CD4-positive, alpha-beta T cell treated with Interleukin-6 for 4 hours (primary cell): ENCODE results near the gene DAGLB.
"Not testable (repeated sequence)": the region's sequence is repeated elsewhere in the genome, so short reads cannot be mapped to it uniquely, and the experiment has no call there.

ENCODE experiments used
- DNase-seq: peaks from one replicate; pipeline ENCODE4 v3.0.0-alpha.2; 2020; ENCODE audit warnings: mixed read lengths

DAGLB gene

GRCh38 chr7:6423942-6424701, 23.6 kb downstream of the DAGLB start:
- no peak for DNase-seq

- peak; percentile 53 for DNase-seq
Observed at GRCh38 chr7:6422926-6423632, 24.7 kb downstream of the DAGLB start.

- DNase-seq: no peak
Observed at GRCh38 chr7:6422095-6422494, 25.7 kb downstream of the DAGLB start.

GRCh38 chr7:6420680-6421079, 27.1 kb downstream of the DAGLB start:
- no peak for DNase-seq

- no peak for DNase-seq
Observed at GRCh38 chr7:6419310-6419773, 28.4 kb downstream of the DAGLB start.

GRCh38 chr7:6417408-6417807, 30.3 kb downstream of the DAGLB start:
- DNase-seq: no peak

- no peak for DNase-seq
Observed at GRCh38 chr7:6416516-6417145, 31.1 kb downstream of the DAGLB start.

- no peak for DNase-seq
Observed at GRCh38 chr7:6413637-6414036, 34.1 kb downstream of the DAGLB start.

- DNase-seq: no peak
Observed at GRCh38 chr7:6409944-6410693, 37.6 kb downstream of the DAGLB start.

- DNase-seq: no peak
Observed at GRCh38 chr7:6409091-6409490, 38.7 kb downstream of the DAGLB start.

GRCh38 chr7:6407434-6407833, 40.3 kb downstream of the DAGLB start:
- no peak for DNase-seq

GRCh38 chr7:6406121-6406520, 41.6 kb downstream of the DAGLB start:
- DNase-seq: no peak

GRCh38 chr7:6403907-6404306, 43.8 kb downstream of the DAGLB start:
- no peak for DNase-seq

GRCh38 chr7:6402741-6403140, 45.0 kb downstream of the DAGLB start:
- DNase-seq: no peak

GRCh38 chr7:6402041-6402440, 45.7 kb downstream of the DAGLB start:
- no peak for DNase-seq

- DNase-seq: no peak
Observed at GRCh38 chr7:6401536-6401935, 46.2 kb downstream of the DAGLB start.

GRCh38 chr7:6400243-6401105, 47.3 kb downstream of the DAGLB start:
- not testable (repeated sequence) for DNase-seq

GRCh38 chr7:6399351-6399750, 48.4 kb downstream of the DAGLB start:
- no peak for DNase-seq

GRCh38 chr7:6398943-6399342, 48.8 kb downstream of the DAGLB start:
- no peak for DNase-seq

- DNase-seq: not testable (repeated sequence)
Observed at GRCh38 chr7:6397759-6398495, 49.8 kb downstream of the DAGLB start.

GRCh38 chr7:6395898-6396595, 51.7 kb downstream of the DAGLB start:
- no peak for DNase-seq
